Measurements from ENCODE around the gene UBE2U.
"Not testable (repeated sequence)": the region's sequence is repeated elsewhere in the genome, so short reads cannot be mapped to it uniquely, and the experiment has no call there.

UBE2U gene

DNA sequence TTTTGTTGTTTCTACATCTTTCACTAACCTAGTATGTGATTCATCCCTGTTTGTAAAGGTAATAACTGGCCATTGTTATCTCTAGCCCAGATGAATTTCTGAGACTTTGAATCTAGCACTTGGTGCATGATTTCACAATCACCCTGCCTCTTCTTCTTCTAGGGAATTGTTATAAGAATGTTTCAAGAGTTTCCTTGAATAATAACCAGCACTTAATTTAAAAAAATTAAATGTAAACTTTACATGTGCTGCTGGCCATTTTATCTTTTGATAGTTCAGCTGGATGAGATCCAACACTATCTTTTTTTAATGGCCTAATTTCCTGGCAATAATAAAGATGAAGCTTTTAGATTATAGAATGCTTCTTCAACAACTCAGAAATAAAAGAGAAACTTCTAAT, 31.8 kb downstream of the UBE2U start:
- TF ChIP-seq, protein P1, sequence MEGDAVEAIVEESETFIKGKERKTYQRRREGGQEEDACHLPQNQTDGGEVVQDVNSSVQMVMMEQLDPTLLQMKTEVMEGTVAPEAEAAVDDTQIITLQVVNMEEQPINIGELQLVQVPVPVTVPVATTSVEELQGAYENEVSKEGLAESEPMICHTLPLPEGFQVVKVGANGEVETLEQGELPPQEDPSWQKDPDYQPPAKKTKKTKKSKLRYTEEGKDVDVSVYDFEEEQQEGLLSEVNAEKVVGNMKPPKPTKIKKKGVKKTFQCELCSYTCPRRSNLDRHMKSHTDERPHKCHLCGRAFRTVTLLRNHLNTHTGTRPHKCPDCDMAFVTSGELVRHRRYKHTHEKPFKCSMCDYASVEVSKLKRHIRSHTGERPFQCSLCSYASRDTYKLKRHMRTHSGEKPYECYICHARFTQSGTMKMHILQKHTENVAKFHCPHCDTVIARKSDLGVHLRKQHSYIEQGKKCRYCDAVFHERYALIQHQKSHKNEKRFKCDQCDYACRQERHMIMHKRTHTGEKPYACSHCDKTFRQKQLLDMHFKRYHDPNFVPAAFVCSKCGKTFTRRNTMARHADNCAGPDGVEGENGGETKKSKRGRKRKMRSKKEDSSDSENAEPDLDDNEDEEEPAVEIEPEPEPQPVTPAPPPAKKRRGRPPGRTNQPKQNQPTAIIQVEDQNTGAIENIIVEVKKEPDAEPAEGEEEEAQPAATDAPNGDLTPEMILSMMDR (IDR thresholded peaks at IDR 0.05; ENCODE audit: borderline replicate concordance, insufficient read depth, low read depth, low read length): no peak
- no peak overlapping the region for H3K4me3 ChIP-seq (ENCODE audit: low read depth, low read length)

DNA sequence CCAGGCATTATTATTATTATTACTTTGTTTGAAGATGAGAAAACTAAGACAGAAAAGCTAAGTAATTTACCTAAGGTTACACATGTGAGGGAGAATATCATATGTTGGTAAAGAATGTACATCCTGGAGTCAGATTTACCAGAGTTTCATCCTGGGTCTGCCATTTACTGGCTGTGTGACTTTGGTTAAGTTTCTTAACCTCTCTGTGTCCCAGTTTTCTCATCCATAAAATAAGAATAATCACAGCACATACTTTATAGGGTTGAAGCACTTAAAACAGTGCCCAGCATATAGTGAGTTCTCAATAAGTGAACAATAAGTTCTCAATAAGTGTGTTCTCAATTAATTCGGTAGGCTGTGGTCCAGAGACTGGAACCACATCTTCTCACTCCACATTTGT, 32.5 kb downstream of the UBE2U start:
- no peak overlapping the region for H3K4me3 ChIP-seq (ENCODE audit: low read depth, low read length)
- TF ChIP-seq, protein P1 (IDR thresholded peaks at IDR 0.05; ENCODE audit: borderline replicate concordance, insufficient read depth, low read depth, low read length): no peak

DNA sequence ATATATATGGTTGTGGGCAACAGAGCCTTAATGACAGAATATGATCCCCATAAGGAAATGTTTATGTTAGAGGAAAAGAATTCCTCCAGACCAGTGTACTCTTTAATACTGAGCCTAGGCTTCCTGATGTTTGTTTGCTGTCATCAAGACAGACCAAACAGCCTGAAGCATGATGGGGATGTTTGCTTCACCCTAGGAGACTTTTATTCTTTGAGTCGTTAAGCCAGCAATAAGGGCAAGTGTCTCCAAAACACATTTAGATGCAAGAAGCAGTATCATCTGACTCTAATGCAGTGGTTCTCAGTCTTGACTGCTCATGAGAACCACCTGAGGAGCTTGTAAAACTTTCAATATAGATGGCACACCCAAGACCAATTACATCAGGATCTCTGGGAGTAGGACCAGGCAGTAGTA, 33.1 kb downstream of the UBE2U start:
- no peak overlapping the region for H3K4me3 ChIP-seq (ENCODE audit: low read depth, low read length)

DNA sequence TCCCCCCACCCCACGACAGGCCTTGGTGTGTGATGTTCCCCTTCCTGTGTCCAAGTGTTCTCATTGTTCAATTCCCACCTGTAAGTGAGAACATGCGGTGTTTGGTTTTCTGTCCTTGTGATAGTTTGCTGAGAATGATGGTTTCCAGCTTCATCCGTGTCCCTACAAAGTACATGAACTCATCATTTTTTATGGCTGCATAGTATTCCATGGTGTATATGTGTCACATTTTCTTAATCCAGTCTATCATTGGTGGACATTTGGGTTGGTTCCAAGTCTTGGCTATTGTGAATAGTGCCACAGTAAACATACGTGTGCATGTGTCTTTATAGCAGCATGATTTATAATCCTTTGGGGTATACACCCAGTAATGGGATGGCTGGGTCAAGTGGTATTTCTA, 36.1 kb downstream of the UBE2U start:
- not testable (repeated sequence) for H3K4me3 ChIP-seq (ENCODE audit: low read depth, low read length)

More for the DNA sequence above, 33.1 kb downstream of the UBE2U start:
- TF ChIP-seq, protein P1 (IDR thresholded peaks at IDR 0.05; ENCODE audit: borderline replicate concordance, insufficient read depth, low read depth, low read length): no peak

DNA sequence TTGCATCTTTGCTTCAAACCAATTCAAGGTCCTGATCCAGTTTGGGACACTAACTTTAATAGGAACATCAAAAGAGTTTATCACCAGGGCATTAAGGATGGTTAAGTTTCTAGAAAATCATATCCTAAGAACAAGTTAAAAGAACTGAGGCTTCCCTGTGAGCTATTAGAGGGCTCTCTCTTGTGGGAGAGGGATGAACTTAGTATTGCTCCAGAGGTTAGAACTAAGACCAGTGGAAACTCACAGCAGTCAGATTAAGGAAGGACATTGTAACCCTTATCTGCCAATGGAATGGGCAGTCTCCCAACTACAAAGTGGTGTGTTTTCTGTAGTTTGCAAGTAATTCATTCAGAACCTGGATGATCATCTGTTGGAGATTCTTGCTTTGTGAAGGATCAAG, 36.8 kb downstream of the UBE2U start:
- TF ChIP-seq, protein P1 (IDR thresholded peaks at IDR 0.05; ENCODE audit: borderline replicate concordance, insufficient read depth, low read depth, low read length): no peak
- no peak overlapping the region for H3K4me3 ChIP-seq (ENCODE audit: low read depth, low read length)

DNA sequence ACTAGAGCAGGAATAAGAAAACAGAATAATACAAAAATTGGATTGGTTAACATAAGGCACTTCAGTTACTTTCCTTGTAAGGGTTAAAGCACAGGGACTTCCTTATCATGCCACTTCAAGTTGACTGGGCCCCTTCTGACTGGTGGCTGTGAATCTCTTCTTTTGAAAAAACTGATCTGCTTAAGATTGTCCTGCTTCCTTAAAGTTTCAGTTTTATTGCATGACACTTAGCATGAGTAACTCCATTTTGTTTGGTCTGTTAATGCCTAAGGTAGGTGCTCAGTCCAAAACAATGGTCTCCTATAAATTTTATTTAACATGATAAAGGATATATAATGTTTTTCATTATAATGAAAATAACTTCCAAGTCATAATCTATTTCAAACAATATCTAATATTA, 37.6 kb downstream of the UBE2U start:
- TF ChIP-seq, protein P1 (IDR thresholded peaks at IDR 0.05; ENCODE audit: borderline replicate concordance, insufficient read depth, low read depth, low read length): no peak
- no peak overlapping the region for H3K4me3 ChIP-seq (ENCODE audit: low read depth, low read length)

DNA sequence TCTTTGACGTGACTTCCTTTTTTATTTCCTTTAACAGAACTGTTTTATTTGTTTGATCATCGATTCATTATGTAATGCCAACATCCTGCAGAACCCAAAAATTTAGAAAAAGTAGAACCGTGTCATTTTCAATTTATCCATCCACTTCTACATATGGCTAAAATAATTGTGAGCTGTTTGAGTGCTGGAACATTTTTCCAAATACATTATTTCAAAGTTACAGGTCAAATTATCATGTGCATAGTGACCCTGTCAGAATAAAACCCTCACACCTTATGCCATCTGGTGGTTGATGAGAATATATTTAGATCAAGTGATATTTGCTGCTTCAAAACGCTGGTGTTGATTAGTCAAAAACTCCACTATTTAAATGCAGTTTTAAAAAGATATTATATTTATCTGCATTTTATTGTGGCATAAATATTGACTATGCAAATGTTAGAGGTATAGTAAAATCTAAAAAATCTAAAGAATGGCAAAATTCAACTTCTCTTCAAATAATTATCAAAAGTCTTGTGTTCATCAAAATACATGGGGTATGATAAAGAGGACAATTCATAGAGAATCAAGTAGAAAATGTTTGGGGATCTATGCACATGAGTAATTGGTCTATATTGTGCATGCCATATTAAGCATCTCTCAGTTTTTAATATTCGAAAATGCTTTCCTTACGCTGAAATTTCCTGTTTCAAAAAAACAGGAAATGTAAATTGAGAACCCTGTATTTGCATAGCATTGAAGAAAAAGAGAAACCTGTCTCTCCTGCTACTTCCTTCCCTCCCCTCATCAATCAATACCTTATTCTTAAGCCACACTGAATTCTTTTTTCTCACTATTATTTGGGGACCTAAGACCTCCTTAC, 39.7 kb downstream of the UBE2U start:
- TF ChIP-seq, protein P1 (IDR thresholded peaks at IDR 0.05; ENCODE audit: borderline replicate concordance, insufficient read depth, low read depth, low read length): no peak
- H3K4me3 ChIP-seq (ENCODE audit: low read depth, low read length): no peak overlapping the region
